HepG2 (cell line): ENCODE measurements around the gene RDH16.

Source experiments
- AGO2 ChIP-seq: fragments of 200-400 bp; formaldehyde crosslinking; optimal IDR thresholded peaks from 2 replicates; pipeline ENCODE3; 2017; ENCODE audit warnings: mild to moderate bottlenecking, low read depth, low read length, moderate library complexity
- EZH2 ChIP-seq: conservative IDR thresholded peaks from 2 replicates; pipeline ENCODE4 v1.6.1; 2012; ENCODE audit warnings: mild to moderate bottlenecking, low read depth, low read length, moderate library complexity
- HMGA1 ChIP-seq: sonication (generic); formaldehyde crosslinking; conservative IDR thresholded peaks from 2 replicates; pipeline ENCODE4 v1.4.0; 2020; ENCODE audit warnings: missing genetic modification reagents
- HNRNPK ChIP-seq: fragments of 200-400 bp; formaldehyde crosslinking; IDR thresholded peaks from 2 replicates; pipeline ENCODE4 v1.6.1; 2018; ENCODE audit warnings: low read length, low read depth, moderate library complexity, mild to moderate bottlenecking; ENCODE audit not compliant: poor library complexity, severe bottlenecking
- NFE2L2 ChIP-seq: fragments of 150-350 bp; IDR thresholded peaks from 2 replicates; pipeline ENCODE4 v1.6.1; 2014; ENCODE audit warnings: low read length
- ZNF274 ChIP-seq: sonication (generic); formaldehyde crosslinking; IDR thresholded peaks from 2 replicates; pipeline ENCODE4 v1.5.1; 2020; ENCODE audit warnings: mild to moderate bottlenecking, missing genetic modification reagents
- ZNF431 ChIP-seq: sonication (generic); formaldehyde crosslinking; IDR thresholded peaks from 2 replicates; pipeline ENCODE4 v1.9.0; 2022; ENCODE audit warnings: missing genetic modification reagents, low read depth, mild to moderate bottlenecking, borderline replicate concordance
- ZNF572 ChIP-seq: sonication (generic); formaldehyde crosslinking; IDR thresholded peaks from 2 replicates; pipeline ENCODE4 v1.5.1; 2020; ENCODE audit warnings: mild to moderate bottlenecking, missing genetic modification reagents

GRCh38 chr12:56954057-56954957 is 3.1 kb downstream of the RDH16 start:
- no peak for TF ChIP-seq ZNF572 (CRISPR knock-in tag)
- TF ChIP-seq EZH2 = no peak
- no peak for TF ChIP-seq HMGA1 (CRISPR knock-in tag)
- no peak for TF ChIP-seq ZNF274 (CRISPR knock-in tag)
- TF ChIP-seq ZNF431 (CRISPR knock-in tag) = no peak
- TF ChIP-seq AGO2 = no peak
- TF ChIP-seq NFE2L2 = no peak
- no peak for TF ChIP-seq HNRNPK
